ENCODE data around the gene GPC2.
"Not testable (repeated sequence)": the region's sequence is repeated elsewhere in the genome, so short reads cannot be mapped to it uniquely, and the experiment has no call there.

The GPC2 gene, protein sequence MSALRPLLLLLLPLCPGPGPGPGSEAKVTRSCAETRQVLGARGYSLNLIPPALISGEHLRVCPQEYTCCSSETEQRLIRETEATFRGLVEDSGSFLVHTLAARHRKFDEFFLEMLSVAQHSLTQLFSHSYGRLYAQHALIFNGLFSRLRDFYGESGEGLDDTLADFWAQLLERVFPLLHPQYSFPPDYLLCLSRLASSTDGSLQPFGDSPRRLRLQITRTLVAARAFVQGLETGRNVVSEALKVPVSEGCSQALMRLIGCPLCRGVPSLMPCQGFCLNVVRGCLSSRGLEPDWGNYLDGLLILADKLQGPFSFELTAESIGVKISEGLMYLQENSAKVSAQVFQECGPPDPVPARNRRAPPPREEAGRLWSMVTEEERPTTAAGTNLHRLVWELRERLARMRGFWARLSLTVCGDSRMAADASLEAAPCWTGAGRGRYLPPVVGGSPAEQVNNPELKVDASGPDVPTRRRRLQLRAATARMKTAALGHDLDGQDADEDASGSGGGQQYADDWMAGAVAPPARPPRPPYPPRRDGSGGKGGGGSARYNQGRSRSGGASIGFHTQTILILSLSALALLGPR

DNA sequence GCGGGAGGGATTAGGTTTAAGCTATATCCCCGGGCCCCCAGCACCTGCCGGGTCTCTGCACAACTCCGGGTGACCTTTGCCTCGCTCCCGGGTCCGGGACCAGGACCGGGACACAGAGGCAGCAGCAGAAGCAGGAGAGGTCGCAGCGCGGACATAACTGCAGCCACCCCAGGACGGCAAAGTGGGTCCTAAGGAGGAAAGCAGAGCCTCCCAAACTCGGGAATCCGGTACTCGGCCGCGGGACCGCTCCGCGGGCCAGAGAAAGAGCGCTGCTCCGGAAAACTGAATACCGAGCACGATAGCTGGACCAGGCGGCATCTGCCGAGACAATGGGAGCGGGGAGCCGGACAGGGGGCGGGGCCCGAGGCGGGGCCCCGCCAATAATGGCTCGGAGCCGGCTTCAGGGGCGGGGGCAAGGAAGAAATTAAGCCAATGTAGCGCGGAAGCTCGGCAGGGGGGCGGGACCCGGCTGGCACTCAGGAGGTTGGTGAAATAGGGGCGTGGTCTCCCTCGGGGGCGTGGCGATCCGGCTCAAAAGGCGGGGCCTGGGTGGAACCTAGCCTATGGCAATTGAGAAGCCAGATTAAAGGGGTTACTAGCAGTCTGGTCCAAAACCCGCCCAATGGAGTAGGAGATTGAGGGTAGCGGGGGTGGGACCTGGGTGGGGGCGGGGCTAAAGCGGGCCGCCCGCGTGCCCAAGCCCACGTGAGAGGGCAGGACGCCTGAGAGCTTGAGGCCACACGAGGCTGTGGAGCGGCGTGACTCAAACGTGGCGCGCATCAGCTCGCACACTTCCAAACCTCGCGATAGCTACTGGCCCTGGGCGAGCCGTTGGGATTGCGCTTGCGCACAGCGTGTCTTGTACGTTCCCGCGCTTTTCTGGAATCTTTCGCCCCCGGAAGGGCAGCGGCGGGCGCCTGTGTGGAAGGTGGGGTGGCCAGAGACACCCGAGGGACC lies at the start of gene GPC2, which contains the start of gene STAG3:
Gene GPC2, minus strand, starts transcription at position 337 of the 957 bp plus-strand sequence. Its CDS starts 182 bp downstream, at position 155.
Gene STAG3, plus strand, starts transcription at position 874 of the 957 bp plus-strand sequence. CDS start 2,639 bp downstream, outside the sequence.
- DNase-seq (ENCODE audit: low read depth in 2 of 2), result peak; percentile 96 to 98

DNA sequence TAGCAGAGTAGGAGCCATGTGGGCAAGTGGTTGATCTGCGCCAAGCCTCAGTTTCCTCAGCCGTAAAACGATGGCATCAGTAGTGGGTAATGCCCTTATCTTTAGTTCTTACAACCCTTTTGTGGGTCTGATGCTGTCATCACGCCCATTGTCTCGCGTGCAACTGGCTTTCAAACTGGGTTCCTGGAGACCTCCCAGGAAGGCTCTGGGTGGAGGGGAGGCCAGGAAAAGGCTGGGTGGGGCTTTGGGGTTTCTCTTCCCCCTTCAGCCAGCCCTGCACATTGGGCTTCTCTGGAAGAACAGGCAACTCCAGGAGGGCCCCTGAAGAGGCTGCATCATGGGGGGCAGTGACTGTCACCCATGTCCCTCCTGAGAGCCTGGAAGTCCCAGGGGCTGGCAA lies 47.7 kb upstream of the GPC2 start:
- DNase-seq (ENCODE audit: low read depth in 2 of 2), result not testable (repeated sequence)

DNA sequence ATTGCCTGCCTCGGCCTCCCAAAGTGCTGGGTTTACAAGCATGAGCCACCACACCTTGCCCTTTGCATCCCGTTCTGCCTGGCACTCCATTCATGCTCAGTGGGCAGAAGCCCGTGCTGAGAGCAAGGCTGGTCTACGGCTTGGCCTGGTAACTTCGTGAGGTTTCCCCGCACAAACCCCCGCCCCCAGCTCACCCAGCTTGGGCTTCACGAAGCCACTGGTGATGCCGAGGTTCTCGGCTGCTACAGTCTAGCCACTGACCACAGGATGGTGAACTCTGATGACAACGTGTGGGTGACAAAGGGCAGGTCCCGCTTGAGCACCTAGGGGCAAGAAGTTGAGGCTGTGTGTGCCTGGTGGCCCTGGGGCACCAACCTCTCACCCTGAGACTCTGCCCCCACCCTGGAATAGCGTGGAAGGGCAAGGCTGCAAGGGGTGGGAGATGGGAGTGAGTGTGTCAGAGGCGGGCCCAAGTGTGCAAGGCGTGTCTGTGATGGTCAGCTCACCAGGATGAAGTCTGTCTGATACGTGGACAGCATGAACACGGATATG lies 46.3 kb upstream of the GPC2 start:
- DNase-seq (ENCODE audit: low read depth in 2 of 2), result not testable (repeated sequence)

DNA sequence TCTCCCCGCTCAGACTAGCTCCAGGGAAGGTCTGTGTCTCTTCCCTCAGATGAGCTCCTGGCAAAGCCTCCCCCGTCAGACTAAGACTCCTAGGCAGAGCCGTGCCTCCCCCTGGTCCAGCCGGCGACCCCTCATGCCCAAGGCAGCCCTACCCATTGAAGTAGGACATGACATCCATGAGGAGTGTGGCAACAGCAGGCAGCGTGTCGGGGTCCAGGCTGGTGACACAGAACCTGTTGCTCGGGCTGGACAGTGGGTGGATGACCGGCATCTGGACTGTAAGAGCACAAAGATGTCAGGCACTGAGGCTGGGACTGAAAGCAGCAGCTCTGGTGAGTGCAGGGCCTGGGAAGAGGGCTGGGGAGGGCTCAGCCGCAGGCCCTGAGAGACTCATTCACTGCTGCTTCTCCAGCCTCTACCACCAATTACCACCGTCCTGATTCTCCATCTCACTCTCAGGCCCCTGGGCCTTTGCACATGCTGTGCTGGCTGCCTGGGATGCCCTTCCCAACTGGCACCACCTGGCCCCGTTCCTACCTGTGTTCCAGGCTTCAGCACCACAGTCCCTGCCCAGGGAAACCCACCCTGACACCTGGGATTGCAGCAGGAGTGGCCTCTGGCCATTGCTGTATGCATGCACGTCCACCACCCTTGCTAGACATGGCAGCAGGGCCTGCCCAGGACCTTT lies 45.4 kb upstream of the GPC2 start:
- no peak for DNase-seq (ENCODE audit: low read depth in 2 of 2)

DNA sequence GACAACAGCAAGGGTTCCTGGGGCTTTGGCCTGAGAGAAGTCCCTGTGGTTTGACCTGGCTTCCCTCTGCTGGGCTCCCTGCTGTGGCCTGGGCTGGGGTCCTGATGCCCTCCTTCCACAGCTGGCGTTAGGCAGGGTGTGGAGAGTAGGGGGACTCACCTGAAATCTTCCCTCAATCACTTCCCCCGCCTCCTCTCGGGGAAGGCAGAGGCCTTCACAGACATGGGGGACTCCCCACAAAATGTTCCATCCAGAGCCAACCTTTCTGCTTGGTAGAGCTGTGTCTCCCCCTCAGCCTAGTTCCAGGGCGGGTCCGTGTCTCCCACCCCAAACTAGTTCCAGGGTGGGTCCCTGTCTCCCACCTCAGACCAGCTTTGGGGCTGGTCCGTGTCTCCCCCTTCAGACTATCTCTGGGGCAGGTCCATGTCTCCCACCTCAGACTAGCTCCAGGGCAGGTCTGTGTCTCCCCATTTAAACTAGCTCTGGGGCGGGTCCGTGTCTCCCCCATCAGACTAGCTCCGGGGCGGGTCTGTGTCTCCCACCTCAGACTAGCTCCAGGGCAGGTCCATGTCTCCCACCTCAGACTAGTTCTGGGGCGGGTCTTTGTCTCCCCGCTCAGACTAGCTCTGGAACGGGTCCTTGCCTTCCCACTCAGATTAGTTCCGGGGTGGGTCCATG lies 44.7 kb upstream of the GPC2 start:
- no peak for DNase-seq (ENCODE audit: low read depth in 2 of 2)

DNA sequence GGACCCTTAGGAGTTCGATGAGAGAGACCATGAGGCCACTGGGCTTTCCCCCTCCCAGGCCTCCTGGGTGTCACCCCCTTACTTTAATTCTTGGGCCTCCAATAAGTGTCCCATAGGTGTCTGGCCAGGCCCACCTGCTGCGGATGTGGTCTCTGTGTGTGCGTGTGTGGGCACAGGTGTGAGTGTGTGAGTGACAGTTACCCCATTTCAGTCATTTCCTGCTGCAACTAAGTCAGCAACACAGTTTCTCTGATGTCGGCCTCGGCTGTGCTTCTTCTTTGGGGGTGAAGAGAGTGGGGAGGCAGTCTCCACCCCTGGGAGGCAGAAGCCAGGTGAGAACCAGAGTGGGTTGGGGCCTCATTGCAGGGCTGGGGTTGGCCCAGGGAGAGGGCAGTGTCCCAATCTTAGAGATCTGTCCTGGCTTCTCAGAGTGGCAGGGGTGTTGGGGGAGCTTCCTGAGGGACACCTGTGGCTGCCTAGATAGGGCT lies 44.1 kb upstream of the GPC2 start:
- peak; percentile 49 to 66 for DNase-seq (ENCODE audit: low read depth in 2 of 2)

DNA sequence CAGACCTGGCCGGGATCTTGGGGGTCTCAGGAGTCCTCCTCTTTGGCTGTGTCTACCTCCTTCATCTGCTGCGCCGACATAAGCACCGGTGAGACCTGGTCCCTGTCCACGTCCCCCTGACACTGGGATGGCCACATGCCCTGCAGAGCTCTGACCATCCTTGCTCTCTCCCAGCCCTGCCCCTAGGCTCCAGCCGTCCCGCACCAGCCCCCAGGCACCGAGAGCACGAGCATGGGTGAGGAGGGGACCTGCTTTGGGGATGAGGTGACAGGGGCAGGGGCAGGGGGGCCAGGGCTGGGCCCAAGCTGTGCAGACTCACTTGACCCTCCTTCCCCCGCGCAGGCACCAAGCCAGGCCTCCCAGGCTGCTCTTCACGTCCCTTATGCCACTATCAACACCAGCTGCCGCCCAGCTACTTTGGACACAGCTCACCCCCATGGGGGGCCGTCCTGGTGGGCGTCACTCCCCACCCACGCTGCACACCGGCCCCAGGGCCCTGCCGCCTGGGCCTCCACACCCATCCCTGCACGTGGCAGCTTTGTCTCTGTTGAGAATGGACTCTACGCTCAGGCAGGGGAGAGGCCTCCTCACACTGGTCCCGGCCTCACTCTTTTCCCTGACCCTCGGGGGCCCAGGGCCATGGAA lies 43.5 kb upstream of the GPC2 start:
- DNase-seq (ENCODE audit: low read depth in 2 of 2), result no peak

DNA sequence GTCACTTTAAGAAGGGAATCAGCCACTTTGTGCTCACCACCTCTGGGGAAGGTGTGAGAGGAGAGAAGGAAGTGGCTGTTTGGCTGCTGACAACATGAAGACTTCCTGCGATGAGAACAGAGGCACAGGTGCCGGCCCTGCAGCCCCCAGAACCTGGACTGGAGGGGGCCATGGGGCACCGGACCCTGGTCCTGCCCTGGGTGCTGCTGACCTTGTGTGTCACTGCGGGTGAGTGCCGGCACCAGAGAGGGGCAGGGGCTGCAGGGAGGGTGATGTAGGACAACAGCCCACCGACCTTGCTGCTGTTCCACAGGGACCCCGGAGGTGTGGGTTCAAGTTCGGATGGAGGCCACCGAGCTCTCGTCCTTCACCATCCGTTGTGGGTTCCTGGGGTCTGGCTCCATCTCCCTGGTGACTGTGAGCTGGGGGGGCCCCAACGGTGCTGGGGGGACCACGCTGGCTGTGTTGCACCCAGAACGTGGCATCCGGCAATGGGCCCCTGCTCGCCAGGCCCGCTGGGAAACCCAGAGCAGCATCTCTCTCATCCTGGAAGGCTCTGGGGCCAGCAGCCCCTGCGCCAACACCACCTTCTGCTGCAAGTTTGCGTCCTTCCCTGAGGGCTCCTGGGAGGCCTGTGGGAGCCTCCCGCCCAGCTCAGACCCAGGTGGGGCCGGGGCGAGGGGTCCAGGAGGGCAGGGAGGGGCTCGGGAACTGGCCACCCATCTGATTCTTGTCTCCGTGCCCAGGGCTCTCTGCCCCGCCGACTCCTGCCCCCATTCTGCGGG lies 42.8 kb upstream of the GPC2 start, which contains the start of gene PVRIG:
Gene PVRIG, plus strand, starts transcription at position 149 of the 785 bp plus-strand sequence. Its CDS starts 22 bp downstream, at position 171.
- not testable (repeated sequence) for DNase-seq (ENCODE audit: low read depth in 2 of 2)

DNA sequence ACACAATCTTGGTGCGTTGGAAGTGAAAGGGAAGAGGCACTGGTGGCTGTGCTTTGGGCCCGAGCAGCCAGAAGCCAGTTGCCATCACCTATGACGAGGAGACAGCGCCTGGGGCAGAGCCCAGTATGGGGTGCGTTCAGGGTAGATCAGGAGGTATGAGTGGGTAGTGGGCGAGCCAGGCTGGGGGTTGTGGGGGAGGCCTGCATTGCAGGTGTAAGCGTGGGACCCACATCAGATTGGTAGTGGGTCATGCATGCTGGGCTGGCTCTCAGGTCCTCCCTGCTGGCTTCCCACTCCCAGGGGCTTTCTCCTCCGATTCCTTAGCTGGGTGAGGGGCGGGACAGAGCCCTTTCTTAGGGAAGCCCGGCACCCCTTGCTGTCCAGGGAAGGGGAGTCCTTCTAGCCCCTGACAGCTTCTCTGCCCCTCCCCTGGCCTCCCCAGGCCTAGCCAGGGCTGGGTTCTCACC lies 42.1 kb upstream of the GPC2 start:
- DNase-seq (ENCODE audit: low read depth in 2 of 2), result no peak

DNA sequence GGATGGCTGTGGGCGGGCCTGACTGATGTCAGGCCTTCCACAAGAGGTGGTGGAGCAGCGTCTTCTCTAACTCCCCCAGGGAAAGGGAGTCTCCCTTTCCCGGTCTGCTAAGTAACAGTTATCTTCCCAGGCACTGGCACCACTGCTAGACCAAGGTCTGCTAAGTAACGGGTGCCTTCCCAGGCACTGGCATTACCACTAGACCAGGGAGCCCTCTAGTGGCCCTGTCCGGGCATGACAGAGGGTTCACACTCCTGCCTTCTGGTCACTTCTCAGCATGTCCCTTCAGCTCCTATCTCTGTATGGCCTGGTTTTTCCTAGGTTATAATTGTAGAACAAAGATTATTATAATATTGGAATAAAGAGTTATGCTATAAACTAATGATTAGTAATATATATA lies 40.8 kb upstream of the GPC2 start:
- DNase-seq (ENCODE audit: low read depth in 2 of 2), result peak; percentile 63 to 69

DNA sequence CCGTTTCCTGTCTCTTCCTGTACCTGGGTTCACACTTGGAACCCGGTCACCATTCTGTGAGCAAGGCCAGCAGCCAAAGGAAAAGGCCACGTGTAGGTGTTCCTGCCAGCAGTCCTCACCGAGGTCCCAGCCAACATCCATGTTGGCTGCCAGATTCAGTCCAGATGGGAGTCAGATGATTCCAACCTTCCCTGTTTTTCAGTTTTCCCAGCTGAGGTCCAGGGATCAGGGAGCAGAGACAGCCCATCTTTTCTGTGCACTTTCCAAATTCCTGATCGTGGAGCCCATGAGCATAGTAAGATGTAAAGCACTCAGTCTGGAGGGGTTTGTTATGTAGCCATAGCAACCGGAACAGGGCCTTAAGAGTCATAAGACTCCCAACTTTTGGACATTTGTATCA lies 38.7 kb upstream of the GPC2 start:
- DNase-seq (ENCODE audit: low read depth in 2 of 2), result no peak

DNA sequence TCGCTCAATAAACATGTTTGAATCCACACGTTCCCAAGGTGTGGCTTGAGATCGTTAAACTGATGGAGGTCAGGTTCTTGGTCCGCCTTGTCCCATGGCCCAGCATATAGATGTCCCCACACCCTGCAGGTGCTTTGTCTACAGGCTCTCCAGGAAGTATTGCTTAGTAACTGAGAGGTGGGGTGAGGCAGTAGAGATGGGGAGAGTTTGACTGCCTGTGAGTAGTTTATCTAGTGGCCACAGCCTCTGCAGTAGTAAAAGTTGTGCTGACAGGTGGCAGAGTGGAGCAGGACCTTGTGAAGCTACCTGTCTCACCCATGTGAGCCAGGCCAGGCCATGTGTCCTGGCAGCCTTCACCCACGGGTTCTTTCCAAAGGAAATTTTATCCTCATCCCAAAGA lies 37.2 kb upstream of the GPC2 start:
- not testable (repeated sequence) for DNase-seq (ENCODE audit: low read depth in 2 of 2)

DNA sequence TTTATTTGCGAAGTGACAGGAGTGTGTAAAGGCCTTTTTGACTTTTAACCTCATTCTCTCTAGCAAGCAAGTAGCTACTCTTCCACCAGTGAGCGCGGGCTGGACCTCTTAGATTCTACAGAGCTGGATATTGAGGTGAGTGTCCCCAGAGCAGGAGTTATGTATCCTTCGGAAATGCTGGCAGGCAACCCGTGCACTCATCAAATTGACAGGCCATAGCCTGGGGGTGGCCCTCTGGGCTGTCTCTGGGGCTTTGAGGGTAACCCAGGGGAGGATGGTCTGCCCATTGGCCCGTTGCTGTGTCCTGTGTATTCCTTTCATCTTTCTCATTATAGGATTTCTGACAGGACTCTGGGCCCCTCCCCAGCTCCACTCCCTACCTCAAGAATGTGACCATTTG lies 36.5 kb upstream of the GPC2 start:
- no peak for DNase-seq (ENCODE audit: low read depth in 2 of 2)

DNA sequence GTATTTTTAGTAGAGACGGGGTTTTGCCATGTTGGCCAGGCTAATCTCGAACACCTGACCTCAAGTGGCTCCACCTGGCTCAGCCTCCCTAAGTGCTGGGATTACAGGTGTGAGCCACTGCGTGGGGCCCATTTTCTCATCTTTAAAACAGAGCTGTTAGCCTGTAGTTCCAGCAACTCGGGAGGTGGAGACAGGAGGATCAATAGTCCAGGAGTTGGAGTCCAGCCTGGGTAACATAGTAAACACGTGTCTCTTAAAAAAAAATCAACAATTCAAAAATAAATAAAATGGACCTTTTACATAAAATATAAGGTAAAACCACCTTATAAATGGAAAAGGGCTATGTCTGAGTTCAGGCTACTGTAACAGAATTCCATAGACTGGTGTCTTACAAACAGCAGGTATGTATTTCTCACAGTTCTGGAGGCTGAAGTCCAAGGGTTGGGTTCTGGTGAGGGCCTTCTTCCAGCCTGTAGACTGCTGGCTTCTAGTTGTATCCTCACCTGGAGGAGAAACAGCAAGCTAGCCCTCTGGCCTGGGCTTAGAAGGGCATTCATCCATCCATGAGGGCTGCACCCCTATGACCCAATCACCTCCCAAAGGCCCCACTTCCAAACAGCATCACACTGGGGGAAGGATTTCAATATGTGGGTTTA lies 35.6 kb upstream of the GPC2 start:
- DNase-seq (ENCODE audit: low read depth in 2 of 2), result no peak

DNA sequence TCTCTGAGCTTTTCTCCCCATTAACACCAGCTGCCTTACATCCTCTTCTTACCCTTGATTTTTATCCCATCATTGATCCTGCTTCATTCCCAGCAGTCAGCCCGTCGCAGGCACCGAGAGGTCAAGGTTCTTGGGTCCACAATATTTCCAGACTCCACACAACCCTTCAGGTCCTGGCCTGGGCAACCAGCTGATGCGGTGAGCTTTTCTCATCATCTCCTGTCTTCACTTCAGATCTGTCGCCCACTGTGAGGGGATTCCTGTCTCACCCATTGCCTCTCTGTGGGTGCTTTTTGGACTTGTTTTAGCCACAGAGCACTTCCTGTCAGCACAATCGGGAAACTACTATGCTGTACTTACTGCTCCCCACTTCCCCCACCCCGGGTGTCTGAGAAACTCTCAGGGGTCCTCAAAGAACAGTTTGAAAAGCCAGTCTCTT lies 34.2 kb upstream of the GPC2 start:
- DNase-seq (ENCODE audit: low read depth in 2 of 2), result no peak

DNA sequence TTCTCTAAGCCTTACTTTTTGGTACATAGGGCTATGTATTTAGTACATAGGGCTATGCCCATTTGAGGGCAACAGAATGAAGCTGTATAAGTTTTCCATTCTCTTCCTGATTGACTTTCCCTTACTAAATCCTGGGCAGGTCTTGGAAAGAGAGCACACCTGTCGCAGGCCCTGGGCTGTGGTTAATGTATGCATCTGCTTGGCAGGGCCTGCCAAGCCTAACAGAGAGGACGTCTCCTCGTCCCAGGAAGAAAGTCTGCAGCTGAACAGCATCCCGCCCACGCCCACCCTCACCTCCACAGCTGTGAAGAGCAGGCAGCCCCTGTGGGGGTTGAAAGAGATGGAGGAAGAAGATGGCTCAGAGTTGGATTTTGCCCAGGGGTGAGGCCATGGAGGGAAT lies 33.6 kb upstream of the GPC2 start:
- DNase-seq (ENCODE audit: low read depth in 2 of 2), result no peak

DNA sequence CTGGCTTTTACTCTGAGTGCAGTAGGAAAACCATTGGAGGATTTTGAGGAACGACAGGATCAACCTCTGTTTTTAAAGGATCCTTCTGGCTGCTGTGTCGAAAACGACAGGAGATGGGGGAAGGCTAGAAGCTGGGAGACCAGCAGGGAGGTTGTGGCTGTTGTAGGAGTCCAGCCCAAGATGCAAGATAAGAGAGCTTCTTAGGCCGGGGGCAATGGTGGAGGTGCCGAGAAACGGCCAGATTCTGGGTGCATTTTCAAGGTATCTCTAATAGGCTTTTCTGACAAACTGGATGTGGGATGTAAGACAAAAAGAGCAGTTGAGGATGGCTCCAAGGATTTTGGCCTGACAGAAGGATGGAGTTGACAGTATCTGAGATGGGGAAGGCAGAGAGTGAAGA lies 32.3 kb upstream of the GPC2 start:
- no peak for DNase-seq (ENCODE audit: low read depth in 2 of 2)

DNA sequence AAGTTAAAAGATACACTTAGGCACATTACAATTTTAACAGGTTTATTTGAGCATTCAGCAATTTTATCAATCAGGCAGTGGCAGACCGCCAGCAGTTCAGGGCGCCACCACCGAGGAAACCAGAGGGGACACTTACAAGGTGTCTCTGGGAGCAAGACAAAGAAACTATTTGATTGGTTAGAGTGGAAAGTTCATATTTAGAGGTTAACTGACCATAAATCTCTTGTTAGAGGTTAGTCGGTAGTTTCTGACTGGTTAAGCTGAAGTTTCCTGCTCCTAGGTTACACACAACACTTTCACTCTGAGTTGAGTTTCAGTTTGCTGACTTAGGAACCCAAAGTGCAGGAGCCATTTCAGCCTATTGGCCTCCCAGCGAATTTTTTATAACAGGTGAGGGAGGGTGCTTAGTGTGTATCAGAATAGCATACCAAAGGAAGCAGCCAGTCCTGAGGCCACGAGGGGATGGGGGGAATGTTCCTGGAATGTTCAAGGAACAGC lies 31.8 kb upstream of the GPC2 start:
- DNase-seq (ENCODE audit: low read depth in 2 of 2), result no peak
